Loucy (cell line): ENCODE data around the gene SMIM44.
"Not testable (repeated sequence)": the region's sequence is repeated elsewhere in the genome, so short reads cannot be mapped to it uniquely, and the experiment has no call there.

Source experiments
- H2AFZ ChIP-seq: fragments of 200-600 bp; sonication (generic); 2 replicates; pipeline ENCODE4 v1.6.0; 2016; ENCODE audit warnings: antibody characterized with exemption, mild to moderate bottlenecking, low read length, moderate library complexity
- H3F3A ChIP-seq: fragments of 200-600 bp; 2 replicates; pipeline ENCODE4 v1.6.0; 2016; ENCODE audit warnings: antibody characterized with exemption, low read depth, mild to moderate bottlenecking
- H3K27me3 ChIP-seq: fragments of 200-600 bp; sonication (generic); 2 replicates; pipeline ENCODE4 v1.6.1; 2014; ENCODE audit warnings: low read length, mild to moderate bottlenecking; ENCODE audit not compliant: insufficient read depth, poor library complexity, severe bottlenecking
- H3K36me3 ChIP-seq: fragments of 200-600 bp; sonication (generic); 2 replicates; pipeline ENCODE4 v1.6.1; 2016; ENCODE audit warnings: low read length; ENCODE audit not compliant: insufficient read depth
- H3K4me1 ChIP-seq: fragments of 200-600 bp; sonication (generic); 2 replicates; pipeline ENCODE4 v1.5.1; 2014; ENCODE audit warnings: low read length, mild to moderate bottlenecking; ENCODE audit not compliant: insufficient read depth, poor library complexity, severe bottlenecking
- H3K4me2 ChIP-seq: fragments of 200-600 bp; sonication (generic); 2 replicates; pipeline ENCODE4 v1.6.0; 2014; ENCODE audit warnings: antibody characterized with exemption, low read length, low read depth, mild to moderate bottlenecking; ENCODE audit not compliant: poor library complexity, severe bottlenecking
- H3K4me3 ChIP-seq: fragments of 200-600 bp; sonication (generic); 2 replicates; pipeline ENCODE4 v1.5.1; 2014; ENCODE audit warnings: low read length, mild to moderate bottlenecking, mixed read lengths; ENCODE audit not compliant: poor library complexity, severe bottlenecking
- H3K79me2 ChIP-seq: fragments of 200-600 bp; sonication (generic); 2 replicates; pipeline ENCODE4 v1.6.1; 2014; ENCODE audit warnings: low read length; ENCODE audit not compliant: insufficient read depth
- H3K9ac ChIP-seq: fragments of 200-600 bp; sonication (generic); 2 replicates; pipeline ENCODE4 v1.6.0; 2014; ENCODE audit warnings: mild to moderate bottlenecking, low read depth, low read length, moderate library complexity; ENCODE audit not compliant: poor library complexity, severe bottlenecking
- H3K9me2 ChIP-seq: fragments of 200-600 bp; sonication (generic); replicated peaks from 2 replicates; pipeline ENCODE4 v1.6.1; 2016; ENCODE audit warnings: low read depth, low read length, mixed read lengths
- H3K9me3 ChIP-seq: fragments of 200-600 bp; sonication (generic); 2 replicates; pipeline ENCODE4 v1.6.1; 2014; ENCODE audit warnings: mild to moderate bottlenecking, antibody characterized with exemption, low read length, low read depth; ENCODE audit not compliant: insufficient read depth
- H4K20me1 ChIP-seq: fragments of 200-600 bp; sonication (generic); 2 replicates; pipeline ENCODE4 v1.6.0; 2014; ENCODE audit warnings: antibody characterized with exemption, low read length, mild to moderate bottlenecking; ENCODE audit not compliant: insufficient read depth, poor library complexity, severe bottlenecking
- CTCF ChIP-seq: fragments of 200-600 bp; sonication (generic); conservative IDR thresholded peaks from 2 replicates; pipeline ENCODE4 v1.5.1; 2014; ENCODE audit warnings: mild to moderate bottlenecking, antibody characterized with exemption, low read length
- EZH2phosphoT487 ChIP-seq: fragments of 200-600 bp; IDR thresholded peaks from 2 replicates; pipeline ENCODE4 v1.6.1; 2018; ENCODE audit warnings: antibody characterized with exemption, mild to moderate bottlenecking, moderate library complexity, borderline replicate concordance

Gene SMIM44

GRCh38 chr19:3508771-3509535 lies 25.7 kb upstream of the SMIM44 start:
- Histone ChIP-seq H3K4me2 (peak overlapping the region; percentile 100), H3K79me2 (peaks cover 78% of the 10 kb centered on the region), H3F3A (no peaks in the 10 kb centered on the region), H3K9ac (peak overlapping the region; percentile 41), H3K4me3 (peak overlapping the region; percentile 99), H3K4me1 (peaks cover 44% of the 10 kb centered on the region), H3K9me3 (no peaks in the 10 kb centered on the region), H3K36me3 (no peaks in the 10 kb centered on the region), H3K9me2 (no peaks in the 10 kb centered on the region), H4K20me1 (peaks cover 73% of the 10 kb centered on the region), H3K27me3 (no peaks in the 10 kb centered on the region), H2AFZ (no peak overlapping the region)
- TF ChIP-seq EZH2phosphoT487 (no peak), CTCF (no peak)

- H3K4me2 ChIP-seq = peak overlapping the region; percentile 100
- not testable (repeated sequence) for H3K9me3 ChIP-seq, H3F3A ChIP-seq, H3K9me2 ChIP-seq, H2AFZ ChIP-seq, H3K36me3 ChIP-seq, H3K27me3 ChIP-seq
- peak overlapping the region; percentile 99 for H3K4me3 ChIP-seq
- peaks cover 71% of the 10 kb centered on the region for H3K79me2 ChIP-seq
- H4K20me1 ChIP-seq = peaks cover 65% of the 10 kb centered on the region
- peak overlapping the region; percentile 41 for H3K9ac ChIP-seq
- H3K4me1 ChIP-seq = peaks cover 44% of the 10 kb centered on the region
These were observed 24.9 kb upstream of the SMIM44 start for GRCh38 chr19:3508121-3508661.

GRCh38 chr19:3507371-3508120 lies 24.3 kb upstream of the SMIM44 start:
- Histone ChIP-seq H3K9ac (peak overlapping the region; percentile 94), H3K4me3 (peak overlapping the region; percentile 99), H3K27me3 (no peaks in the 10 kb centered on the region), H3K4me1 (peaks cover 44% of the 10 kb centered on the region), H3F3A (no peaks in the 10 kb centered on the region), H3K36me3 (no peaks in the 10 kb centered on the region), H3K4me2 (peak overlapping the region; percentile 100), H4K20me1 (peaks cover 59% of the 10 kb centered on the region), H3K9me3 (no peaks in the 10 kb centered on the region), H2AFZ (no peak overlapping the region), H3K9me2 (no peaks in the 10 kb centered on the region), H3K79me2 (peaks cover 64% of the 10 kb centered on the region)
- no peak for TF ChIP-seq CTCF
- TF ChIP-seq EZH2phosphoT487 = no peak
